Mesenchymal stem cell (in vitro differentiated cells and primary cell): ENCODE data around the gene SCPEP1.
A peak's percentile ranks its signal among the peaks of the same experiment; 100 is the strongest.
"Not testable (repeated sequence)": the region's sequence is repeated elsewhere in the genome, so short reads cannot be mapped to it uniquely, and the experiment has no call there.

ENCODE experiments used
- DNase-seq: peaks from one replicate; pipeline ENCODE4 v3.0.0-alpha.2; 2013
- H2AFZ ChIP-seq: one replicate; pipeline ENCODE4 v1.6.1; 2013; ENCODE audit warnings: low read depth, mild to moderate bottlenecking, control low read depth, inconsistent platforms, low read length, moderate library complexity
- H2AK5ac ChIP-seq: 2 replicates; pipeline ENCODE4 v1.6.1; 2013; ENCODE audit warnings: low read length, moderate library complexity, mild to moderate bottlenecking, inconsistent platforms; ENCODE audit not compliant: severe bottlenecking
- H2BK120ac ChIP-seq: one replicate; pipeline ENCODE4 v1.6.1; 2013; ENCODE audit warnings: low read depth, mild to moderate bottlenecking, inconsistent platforms, low read length, moderate library complexity
- H2BK12ac ChIP-seq, 2 experiments: one replicate each; pipeline ENCODE4 v1.6.1; 2013; ENCODE audit warnings: inconsistent platforms in 2 of 2, low read length in 2 of 2, mild to moderate bottlenecking in 2 of 2, moderate library complexity in 2 of 2, control low read depth in 1 of 2
- H2BK15ac ChIP-seq: one replicate; pipeline ENCODE4 v1.6.1; 2013; ENCODE audit warnings: mild to moderate bottlenecking, low read depth, inconsistent platforms; ENCODE audit not compliant: poor library complexity, severe bottlenecking
- H2BK5ac ChIP-seq: 2 replicates; pipeline ENCODE4 v1.6.1; 2013; ENCODE audit warnings: low read depth, mild to moderate bottlenecking, low read length, control low read depth, inconsistent platforms; ENCODE audit not compliant: poor library complexity, severe bottlenecking
- H3K14ac ChIP-seq, 2 experiments: one replicate each; pipeline ENCODE4 v1.6.1; 2013; ENCODE audit warnings: inconsistent platforms in 2 of 2, low read length in 2 of 2, control low read depth in 1 of 2, mild to moderate bottlenecking in 1 of 2, moderate library complexity in 1 of 2
- H3K18ac ChIP-seq, 2 experiments: one replicate each; pipeline ENCODE4 v1.6.1; 2013; ENCODE audit warnings: inconsistent platforms in 2 of 2, low read length in 2 of 2, control low read depth in 1 of 2, low read depth in 1 of 2, mild to moderate bottlenecking in 1 of 2
- H3K23ac ChIP-seq, 2 experiments: one replicate each; pipeline ENCODE4 v1.6.1; 2013; ENCODE audit warnings: inconsistent platforms in 2 of 2, low read length in 2 of 2, mild to moderate bottlenecking in 2 of 2, moderate library complexity in 2 of 2, control low read depth in 1 of 2
- H3K27ac ChIP-seq: 2 replicates; pipeline ENCODE4 v1.5.1; 2013; ENCODE audit warnings: mild to moderate bottlenecking, moderate library complexity, low read length, control low read depth, inconsistent platforms; ENCODE audit not compliant: poor library complexity, severe bottlenecking
- H3K27me3 ChIP-seq, 2 experiments: 2 replicates each; pipeline versions ENCODE4 v1.6.1 to v1.7.0; 2013; ENCODE audit warnings: low read length in 2 of 2, mild to moderate bottlenecking in 2 of 2, moderate library complexity in 2 of 2, control low read depth in 1 of 2, inconsistent platforms in 1 of 2; ENCODE audit not compliant: control insufficient read depth in 1 of 2, insufficient read depth in 1 of 2
- H3K36me3 ChIP-seq, 2 experiments: 2 replicates each; pipeline versions ENCODE4 v1.6.1 to v1.7.0; 2013; ENCODE audit warnings: low read length in 2 of 2, control low read depth in 1 of 2, inconsistent platforms in 1 of 2, low read depth in 1 of 2, mild to moderate bottlenecking in 1 of 2; ENCODE audit not compliant: insufficient read depth in 2 of 2, control insufficient read depth in 1 of 2
- H3K4ac ChIP-seq, 2 experiments: one replicate each; pipeline ENCODE4 v1.6.1; 2013; ENCODE audit warnings: inconsistent platforms in 2 of 2, low read length in 2 of 2, mild to moderate bottlenecking in 2 of 2, moderate library complexity in 2 of 2, control low read depth in 1 of 2, low read depth in 1 of 2
- H3K4me1 ChIP-seq: 2 replicates; pipeline ENCODE4 v1.6.1; 2013; ENCODE audit warnings: low read depth, low read length, control low read depth; ENCODE audit not compliant: control insufficient read depth, insufficient read depth
- H3K4me2 ChIP-seq: 2 replicates; pipeline ENCODE4 v1.6.1; 2013; ENCODE audit warnings: low read length, mild to moderate bottlenecking, inconsistent platforms; ENCODE audit not compliant: poor library complexity, severe bottlenecking
- H3K4me3 ChIP-seq, 2 experiments: 2 replicates each; pipeline versions ENCODE4 v1.5.1 to v1.7.0; 2013; ENCODE audit warnings: low read length in 2 of 2, mild to moderate bottlenecking in 2 of 2, control low read depth in 1 of 2, low read depth in 1 of 2; ENCODE audit not compliant: insufficient read depth in 1 of 2
- H3K79me1 ChIP-seq: replicated peaks from 2 replicates; pipeline ENCODE4 v1.6.1; 2013; ENCODE audit warnings: mild to moderate bottlenecking, control low read depth, low read length, inconsistent platforms; ENCODE audit not compliant: poor library complexity, severe bottlenecking
- H3K9ac ChIP-seq: 2 replicates; pipeline ENCODE4 v1.7.0; 2013; ENCODE audit warnings: mild to moderate bottlenecking, low read length, moderate library complexity
- H3K9me3 ChIP-seq: 2 replicates; pipeline ENCODE4 v1.7.0; 2013; ENCODE audit warnings: mild to moderate bottlenecking, low read length; ENCODE audit not compliant: control insufficient read depth
- H4K8ac ChIP-seq: one replicate; pipeline ENCODE4 v1.6.1; 2013; ENCODE audit warnings: inconsistent platforms, mild to moderate bottlenecking, low read length, moderate library complexity
- H4K91ac ChIP-seq: one replicate; pipeline ENCODE4 v1.6.1; 2013; ENCODE audit warnings: mild to moderate bottlenecking, low read length, inconsistent platforms
- WGBS: methylation state at CpG from one replicate; pipeline ENCODE4 v1.1.7; 2013; ENCODE audit warnings: mixed read lengths; 5-methylcytosine and 5-hydroxymethylcytosine counted together

The SCPEP1 gene

GRCh38 chr17:56949595-56949994 lies 28.3 kb upstream of the SCPEP1 start:
- H3K79me1 ChIP-seq, result peaks cover 20% of the 10 kb centered on the region
- no peak overlapping the region for H3K4ac ChIP-seq
- no peaks in the 10 kb centered on the region for H3K9me3 ChIP-seq
- no peak overlapping the region for H2AK5ac ChIP-seq
- H3K27me3 ChIP-seq, result no peaks in the 10 kb centered on the region
- H2BK15ac ChIP-seq, result no peak overlapping the region
- WGBS, result 87% methylated on average over 3 of the region's 3 CpGs
- no peak for DNase-seq
- H2AFZ ChIP-seq, result no peak overlapping the region
- H2BK5ac ChIP-seq, result no peak overlapping the region
- H2BK120ac ChIP-seq, result no peak overlapping the region
- H3K23ac ChIP-seq, result no peak overlapping the region
- H3K4me3 ChIP-seq, result no peak overlapping the region
- H2BK12ac ChIP-seq, result no peak overlapping the region
- H3K4me1 ChIP-seq, result peaks cover 2% of the 10 kb centered on the region
- H4K8ac ChIP-seq, result no peak overlapping the region
- H3K9ac ChIP-seq, result no peak overlapping the region
- no peak overlapping the region for H3K27ac ChIP-seq
- H3K36me3 ChIP-seq, result peaks cover 20 to 59% of the 10 kb centered on the region in 2 experiments
- H3K4me2 ChIP-seq, result no peak overlapping the region
- no peak overlapping the region for H4K91ac ChIP-seq
- H3K14ac ChIP-seq, result no peak overlapping the region
- no peak overlapping the region for H3K18ac ChIP-seq

DNA sequence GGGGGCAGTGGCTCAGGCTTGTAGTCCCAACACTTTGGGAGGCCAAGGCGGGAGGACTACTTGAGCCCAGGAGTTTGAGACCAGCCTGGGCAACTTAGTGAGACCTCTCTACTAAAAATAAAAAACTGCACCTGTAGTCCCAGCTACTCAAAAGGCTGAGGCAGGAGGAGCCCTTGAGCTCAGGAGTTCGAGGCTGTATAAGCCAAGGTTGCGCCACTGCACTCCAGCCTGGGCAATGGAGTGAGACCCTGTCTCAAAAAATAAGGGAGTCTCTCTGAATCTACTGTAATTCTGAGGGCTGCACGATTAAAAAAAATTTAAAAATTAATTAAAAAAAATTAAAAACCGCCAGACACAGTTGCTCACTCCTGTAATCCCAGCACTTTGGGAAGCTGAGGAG lies 20.9 kb upstream of the SCPEP1 start:
- no peak overlapping the region for H2BK12ac ChIP-seq
- no peak overlapping the region for H4K91ac ChIP-seq
- H3K4me1 ChIP-seq, result peaks cover 10% of the 10 kb centered on the region
- H2BK120ac ChIP-seq, result no peak overlapping the region
- no peak overlapping the region for H3K9ac ChIP-seq
- no peak overlapping the region for H4K8ac ChIP-seq
- no peak overlapping the region for H3K4ac ChIP-seq
- peaks cover 26% of the 10 kb centered on the region for H3K79me1 ChIP-seq
- WGBS, result 97% methylated on average over 5 of the region's 5 CpGs
- H2AK5ac ChIP-seq, result no peak overlapping the region
- H3K27ac ChIP-seq, result no peak overlapping the region
- no peak for DNase-seq
- H2BK5ac ChIP-seq, result no peak overlapping the region
- no peak overlapping the region for H3K4me2 ChIP-seq
- no peak overlapping the region for H3K14ac ChIP-seq
- H3K23ac ChIP-seq, result no peak overlapping the region
- no peak overlapping the region for H3K18ac ChIP-seq
- no peaks in the 10 kb centered on the region for H3K27me3 ChIP-seq
- H2AFZ ChIP-seq, result no peak overlapping the region
- no peak overlapping the region for H2BK15ac ChIP-seq
- H3K4me3 ChIP-seq, result no peak overlapping the region
- H3K36me3 ChIP-seq, result peaks cover 0 to 5% of the 10 kb centered on the region in 2 experiments
- H3K9me3 ChIP-seq, result no peaks in the 10 kb centered on the region

- Histone ChIP-seq H3K36me3 (no peaks in the 10 kb centered on the region), H2BK120ac (peak within 1 kb of the TSS; percentile 97), H3K4me3 (peak within 1 kb of the TSS; percentile 90 to 91), H3K18ac (peak within 1 kb of the TSS; percentile 81 to 97), H3K9me3 (no peaks in the 10 kb centered on the region), H3K79me1 (peaks cover 12% of the 10 kb centered on the region), H2BK15ac (no peak within 1 kb of the TSS), H3K23ac (no peak within 1 kb of the TSS), H2AK5ac (no peak within 1 kb of the TSS), H3K14ac (peak within 1 kb of the TSS; percentile 11 to 74), H3K4me1 (peaks cover 8% of the 10 kb centered on the region), H4K8ac (peak within 1 kb of the TSS; percentile 99), H2BK12ac (no peak within 1 kb of the TSS), H3K27me3 (no peaks in the 10 kb centered on the region), H3K9ac (peak within 1 kb of the TSS; percentile 97), H2BK5ac (peak within 1 kb of the TSS; percentile 77), H3K27ac (peak within 1 kb of the TSS; percentile 95), H2AFZ (peak within 1 kb of the TSS; percentile 87), H4K91ac (peak within 1 kb of the TSS; percentile 90), H3K4me2 (peak within 1 kb of the TSS; percentile 47), H3K4ac (peak within 1 kb of the TSS; percentile 62 to 94)
- peak; percentile 92 for DNase-seq
- WGBS, result under 1% methylated on average over 56 of the region's 59 CpGs
These were observed 17.1 kb upstream of the SCPEP1 start, which contains the start of gene COIL for GRCh38 chr17:56960596-56961538. Gene COIL, minus strand, starts transcription at chr17:56961050. Its CDS starts 31 bp downstream, at chr17:56961019.

DNA sequence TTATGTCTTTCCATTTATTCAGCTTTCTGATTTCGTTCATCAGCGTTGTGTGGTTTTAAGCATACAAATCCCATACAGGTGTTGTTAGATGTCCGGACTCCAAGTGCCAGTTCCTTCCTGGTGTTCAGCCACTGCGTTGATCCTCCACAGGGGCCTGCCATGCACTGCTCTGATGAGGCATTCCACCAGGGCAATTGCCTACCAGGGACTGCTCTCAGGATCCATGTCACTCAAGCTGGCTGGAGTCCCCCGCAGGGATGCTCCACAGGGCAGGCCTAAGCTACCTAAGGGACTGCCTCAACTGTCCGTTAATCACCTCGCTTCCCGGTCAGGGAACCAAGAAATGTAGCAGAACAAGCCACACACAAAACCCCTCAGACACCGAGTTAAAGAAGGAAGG lies 12.7 kb upstream of the SCPEP1 start:
- H2BK12ac ChIP-seq, H2BK120ac ChIP-seq, H3K9me3 ChIP-seq, DNase-seq, H4K91ac ChIP-seq, H3K27me3 ChIP-seq, H3K4me2 ChIP-seq, H3K4ac ChIP-seq, H3K14ac ChIP-seq, H3K79me1 ChIP-seq, H3K36me3 ChIP-seq, H2AK5ac ChIP-seq, H2BK15ac ChIP-seq, H4K8ac ChIP-seq, H3K9ac ChIP-seq, H3K4me3 ChIP-seq, H3K23ac ChIP-seq, H3K4me1 ChIP-seq, H3K18ac ChIP-seq, H2AFZ ChIP-seq, H3K27ac ChIP-seq: not testable (repeated sequence)
- WGBS, result 95% methylated on average over 9 of the region's 9 CpGs
- H2BK5ac ChIP-seq, result peak overlapping the region; percentile 19
